HL-60 (cell line): Measurements from ENCODE around the gene SORBS2.

Source experiments
- GABPA ChIP-seq: IDR thresholded peaks from 2 replicates; pipeline ENCODE4 v1.6.1; 2012; ENCODE audit warnings: low read depth
- POLR2AphosphoS5 ChIP-seq: IDR thresholded peaks from 2 replicates; pipeline ENCODE4 v1.6.1; 2012; ENCODE audit warnings: low read depth
- REST ChIP-seq: IDR thresholded peaks from 2 replicates; pipeline ENCODE4 v1.6.1; 2012; ENCODE audit warnings: low read depth; ENCODE audit not compliant: insufficient replicate concordance
- SPI1 ChIP-seq: IDR thresholded peaks from 2 replicates; pipeline ENCODE4 v1.6.1; 2012; ENCODE audit warnings: low read depth, mild to moderate bottlenecking, borderline replicate concordance
- TF ChIP-seq, protein P1 (sequence below): IDR thresholded peaks from one replicate; pipeline ENCODE4 v1.5.1; 2011; ENCODE audit warnings: low read length, control low read depth, inconsistent platforms; ENCODE audit not compliant: insufficient read depth

- TF ChIP-seq, protein P1, sequence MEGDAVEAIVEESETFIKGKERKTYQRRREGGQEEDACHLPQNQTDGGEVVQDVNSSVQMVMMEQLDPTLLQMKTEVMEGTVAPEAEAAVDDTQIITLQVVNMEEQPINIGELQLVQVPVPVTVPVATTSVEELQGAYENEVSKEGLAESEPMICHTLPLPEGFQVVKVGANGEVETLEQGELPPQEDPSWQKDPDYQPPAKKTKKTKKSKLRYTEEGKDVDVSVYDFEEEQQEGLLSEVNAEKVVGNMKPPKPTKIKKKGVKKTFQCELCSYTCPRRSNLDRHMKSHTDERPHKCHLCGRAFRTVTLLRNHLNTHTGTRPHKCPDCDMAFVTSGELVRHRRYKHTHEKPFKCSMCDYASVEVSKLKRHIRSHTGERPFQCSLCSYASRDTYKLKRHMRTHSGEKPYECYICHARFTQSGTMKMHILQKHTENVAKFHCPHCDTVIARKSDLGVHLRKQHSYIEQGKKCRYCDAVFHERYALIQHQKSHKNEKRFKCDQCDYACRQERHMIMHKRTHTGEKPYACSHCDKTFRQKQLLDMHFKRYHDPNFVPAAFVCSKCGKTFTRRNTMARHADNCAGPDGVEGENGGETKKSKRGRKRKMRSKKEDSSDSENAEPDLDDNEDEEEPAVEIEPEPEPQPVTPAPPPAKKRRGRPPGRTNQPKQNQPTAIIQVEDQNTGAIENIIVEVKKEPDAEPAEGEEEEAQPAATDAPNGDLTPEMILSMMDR, result no peak
- TF ChIP-seq REST, result no peak
- TF ChIP-seq POLR2AphosphoS5, result no peak
- no peak for TF ChIP-seq GABPA
- TF ChIP-seq SPI1, result no peak
Measured at GRCh38 chr4:185576314-185576961, 235.6 kb downstream of the SORBS2 start.
